Upper lobe of right lung (tissue), 1 donor: Measurements from ENCODE around the gene MUC21. TPM values are rescaled to one million over a fixed set of nuclear protein-coding genes. Genes with fewer than 3 reads are reported as not detected.

Experiments used
- ATAC-seq: fragments of 200-7000 bp; cut with Tn5 transposase; one replicate; pipeline ENCODE4 v1.9.1; 2020; ENCODE audit warnings: mild to moderate bottlenecking, moderate library complexity
- DNase-seq: peaks from one replicate; pipeline ENCODE4 v3.0.0-alpha.2; 2020
- H3K27ac ChIP-seq: fragments of 200-600 bp; one replicate; pipeline ENCODE4 v1.8.0; 2022
- H3K27me3 ChIP-seq: fragments of 200-600 bp; one replicate; pipeline ENCODE4 v1.8.0; 2022; ENCODE audit warnings: mild to moderate bottlenecking
- H3K36me3 ChIP-seq: fragments of 200-600 bp; one replicate; pipeline ENCODE4 v1.8.0; 2022
- H3K4me1 ChIP-seq: fragments of 200-600 bp; one replicate; pipeline ENCODE4 v1.8.0; 2022
- H3K4me3 ChIP-seq: fragments of 200-600 bp; one replicate; pipeline ENCODE4 v1.8.0; 2022; ENCODE audit warnings: mild to moderate bottlenecking
- H3K9me3 ChIP-seq: fragments of 200-600 bp; one replicate; pipeline ENCODE4 v1.8.0; 2022
- intact Hi-C: fragments of 100-400 bp; cut with DNase I; formaldehyde crosslinking; loops from one replicate; pipeline ENCODE4 v1.11.0; 2022
- total RNA-seq: library from RNA; stranded (reverse); fragmentation: NEBNext Ultra II Directional; extraction: Animal tissue kit (Norgen Biotek cat#: 25700); gene quantifications from one replicate; pipeline ENCODE4 v1.2.1, GENCODE V29; 2021
- TF ChIP-seq, protein P1 (sequence below): fragments of 200-600 bp; IDR thresholded peaks from one replicate; pipeline ENCODE4 v1.8.0; 2022; ENCODE audit warnings: antibody characterized with exemption
- donor health status: DM: no; HTN: yes; CAD: no; lungs with severe emphysema.

Gene MUC21
- total RNA-seq, 1 donor from 2014 or later = 1.1 TPM

- Histone ChIP-seq H3K36me3 (no peaks in the 10 kb centered on the region), H3K9me3 (no peaks in the 10 kb centered on the region), H3K4me1 (no peaks in the 10 kb centered on the region), H3K4me3 (no peak overlapping the region), H3K27me3 (no peaks in the 10 kb centered on the region), H3K27ac (peak overlapping the region; percentile 43)
- intact Hi-C loops = no loop called here
- TF ChIP-seq, protein P1, sequence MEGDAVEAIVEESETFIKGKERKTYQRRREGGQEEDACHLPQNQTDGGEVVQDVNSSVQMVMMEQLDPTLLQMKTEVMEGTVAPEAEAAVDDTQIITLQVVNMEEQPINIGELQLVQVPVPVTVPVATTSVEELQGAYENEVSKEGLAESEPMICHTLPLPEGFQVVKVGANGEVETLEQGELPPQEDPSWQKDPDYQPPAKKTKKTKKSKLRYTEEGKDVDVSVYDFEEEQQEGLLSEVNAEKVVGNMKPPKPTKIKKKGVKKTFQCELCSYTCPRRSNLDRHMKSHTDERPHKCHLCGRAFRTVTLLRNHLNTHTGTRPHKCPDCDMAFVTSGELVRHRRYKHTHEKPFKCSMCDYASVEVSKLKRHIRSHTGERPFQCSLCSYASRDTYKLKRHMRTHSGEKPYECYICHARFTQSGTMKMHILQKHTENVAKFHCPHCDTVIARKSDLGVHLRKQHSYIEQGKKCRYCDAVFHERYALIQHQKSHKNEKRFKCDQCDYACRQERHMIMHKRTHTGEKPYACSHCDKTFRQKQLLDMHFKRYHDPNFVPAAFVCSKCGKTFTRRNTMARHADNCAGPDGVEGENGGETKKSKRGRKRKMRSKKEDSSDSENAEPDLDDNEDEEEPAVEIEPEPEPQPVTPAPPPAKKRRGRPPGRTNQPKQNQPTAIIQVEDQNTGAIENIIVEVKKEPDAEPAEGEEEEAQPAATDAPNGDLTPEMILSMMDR = no peak
- ATAC-seq (no peak), DNase-seq (no peak)
These were observed 21.3 kb downstream of the MUC21 start for GRCh38 chr6:31004794-31005193.

DNA sequence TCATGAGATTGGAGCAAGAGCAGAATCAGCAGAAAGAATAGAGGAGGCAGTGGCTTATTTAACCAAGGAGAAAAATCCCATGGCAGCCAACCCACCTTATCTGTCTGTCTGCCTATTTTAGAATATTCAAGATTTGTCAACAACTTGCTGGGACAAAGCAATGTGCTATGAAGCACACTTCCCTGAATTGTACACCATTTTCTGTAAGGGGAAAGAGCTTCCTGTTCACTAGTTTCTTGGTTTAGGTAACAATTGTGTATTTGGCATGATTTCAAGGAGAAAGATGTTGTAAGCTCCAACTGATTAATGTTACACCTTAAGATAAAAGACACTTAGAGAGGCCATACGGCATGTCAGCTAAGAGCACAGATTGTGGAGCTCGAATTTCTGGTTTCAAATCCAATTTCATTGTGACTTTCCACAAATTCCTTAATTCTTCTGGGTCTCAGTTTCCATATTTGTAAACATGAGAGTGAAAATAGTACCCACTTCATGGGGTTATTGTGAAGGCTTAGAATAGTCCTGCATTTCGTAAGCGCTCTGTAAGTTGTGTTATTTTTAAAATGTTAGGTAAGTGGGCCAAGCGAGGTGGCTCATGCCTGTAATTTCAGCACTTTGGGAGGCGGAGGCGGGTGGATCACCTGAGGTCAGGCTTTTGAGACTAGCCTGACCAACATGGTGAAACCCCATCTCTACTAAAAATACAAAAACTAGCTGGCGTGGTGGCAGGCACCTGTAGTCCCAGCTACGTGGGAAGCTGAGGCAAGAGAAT lies 21.9 kb downstream of the MUC21 start:
- H3K27ac ChIP-seq = peak overlapping the region; percentile 43
- intact Hi-C loops = no loop called here
- ATAC-seq = peak; percentile 63

GRCh38 chr6:31007694-31008093 lies 24.2 kb downstream of the MUC21 start:
- TF ChIP-seq, protein P1 = no peak
- peak overlapping the region; percentile 47 for H3K27ac ChIP-seq
- ATAC-seq = peak; percentile 75
- intact Hi-C loops = no loop called here
- no peak for DNase-seq
- no peak overlapping the region for H3K4me3 ChIP-seq
- no peaks in the 10 kb centered on the region for H3K27me3 ChIP-seq
- H3K4me1 ChIP-seq = no peaks in the 10 kb centered on the region
- no peaks in the 10 kb centered on the region for H3K36me3 ChIP-seq
- no peaks in the 10 kb centered on the region for H3K9me3 ChIP-seq

More for the DNA sequence above, 21.9 kb downstream of the MUC21 start:
- DNase-seq = peak; percentile 75
- Histone ChIP-seq H3K27me3 (no peaks in the 10 kb centered on the region), H3K4me3 (no peak overlapping the region), H3K4me1 (no peaks in the 10 kb centered on the region), H3K36me3 (no peaks in the 10 kb centered on the region), H3K9me3 (no peaks in the 10 kb centered on the region)
- TF ChIP-seq, protein P1 = no peak

DNA sequence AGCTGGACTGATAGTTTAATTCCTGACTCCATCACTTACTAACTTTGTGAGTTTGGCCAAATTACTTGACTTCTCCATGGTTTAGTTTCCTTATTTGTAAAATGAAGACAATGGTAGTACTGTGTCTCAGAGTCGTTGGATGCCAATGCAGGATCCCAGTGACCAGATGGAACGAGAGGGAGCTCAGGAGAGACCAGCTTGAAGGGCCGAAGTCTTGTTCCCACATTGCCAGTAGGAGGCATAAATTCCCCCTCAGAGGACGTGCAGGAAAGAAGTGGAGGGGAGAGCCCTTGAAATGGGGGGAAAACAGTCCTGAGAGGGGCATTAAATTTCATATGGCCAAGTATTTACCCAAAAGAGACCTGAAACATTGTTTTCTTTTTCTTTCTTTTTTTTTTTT lies 24.6 kb downstream of the MUC21 start:
- Histone ChIP-seq H3K36me3 (no peaks in the 10 kb centered on the region), H3K27ac (no peak overlapping the region), H3K9me3 (no peaks in the 10 kb centered on the region), H3K27me3 (no peaks in the 10 kb centered on the region), H3K4me3 (no peak overlapping the region), H3K4me1 (no peaks in the 10 kb centered on the region)
- TF ChIP-seq, protein P1 = no peak
- DNase-seq (no peak), ATAC-seq (no peak)
- intact Hi-C loops = no loop called here

DNA sequence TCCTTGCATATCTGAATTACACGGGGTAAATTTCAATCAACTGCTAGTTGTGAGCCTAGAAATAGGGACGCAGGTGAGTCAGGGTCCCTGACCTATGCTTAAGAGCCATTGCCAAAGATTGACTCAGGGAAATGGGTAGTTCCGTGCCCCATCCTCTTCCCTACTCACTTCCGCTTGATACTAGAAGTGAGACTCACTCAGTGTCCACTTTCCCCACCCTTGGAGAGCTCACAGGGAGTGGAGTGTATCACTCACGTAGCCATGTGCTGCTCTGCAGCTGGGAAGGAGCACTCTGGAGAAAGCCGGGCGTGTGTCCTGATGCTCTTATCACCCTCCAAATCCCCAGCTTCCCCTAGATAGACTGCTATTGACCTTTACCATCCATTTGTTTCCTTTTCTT lies 26.2 kb downstream of the MUC21 start:
- H3K9me3 ChIP-seq = no peaks in the 10 kb centered on the region
- DNase-seq = no peak
- no peak overlapping the region for H3K4me3 ChIP-seq
- H3K4me1 ChIP-seq = no peaks in the 10 kb centered on the region
- no peaks in the 10 kb centered on the region for H3K27me3 ChIP-seq
- H3K27ac ChIP-seq = no peak overlapping the region
- TF ChIP-seq, protein P1 = no peak
- intact Hi-C loops = no loop called here
- no peaks in the 10 kb centered on the region for H3K36me3 ChIP-seq
- ATAC-seq = no peak
